Measurements from ENCODE around the gene PLET1. TPM values are rescaled to one million over a fixed set of nuclear protein-coding genes. Genes with fewer than 3 reads are reported as not detected.

The PLET1 gene
- total RNA-seq, 1 experiment from 2014 or later, result not detected

GRCh38 chr11:112281726-112282125 is 21.1 kb upstream of the PLET1 start:
- H3K36me3 ChIP-seq (ENCODE audit: control insufficient read depth in 1 of 2, insufficient read depth in 2 of 2, low read length in 2 of 2), result no peaks in the 10 kb centered on the region
- H2AFZ ChIP-seq (ENCODE audit: low read depth, low read length, poor library complexity, severe bottlenecking), result no peak overlapping the region
- H3K27ac ChIP-seq (ENCODE audit: low read depth, low read length), result no peak overlapping the region
- ChIA-PET RAD21 (ENCODE audit: low non-redundant PET in 1 of 2, low total read pairs in 2 of 2, uncharacterized antibody in 2 of 2, unreplicated experiment in 2 of 2) (no interaction called here), POLR2A (no interaction called here), CTCF (interaction anchor here (0.5 to 6.5 kb wide), 3 partner anchors 62 to 350 kb away, joined by 3 to 73 read pairs (median 7); no protein-coding TSS in a partner anchor)
- no TSS peak for BruUV-seq (replicated peaks)
- H3K9me2 ChIP-seq (ENCODE audit: insufficient read depth), result no peaks in the 10 kb centered on the region
- H3K4me3 ChIP-seq (replicated peaks in 1 of 2; ENCODE audit: low read depth in 1 of 2, low read length in 2 of 2), result no peak overlapping the region
- peaks cover 0 to 5% of the 10 kb centered on the region in 2 experiments; a peak in 2 of 4 replicates for H3K4me1 ChIP-seq (ENCODE audit: control insufficient read depth in 1 of 2, insufficient read depth in 2 of 2, low read length in 2 of 2)
- no peak for TF ChIP-seq MAX (IDR thresholded peaks at IDR 0.05)
- no peak for TF ChIP-seq POLR2AphosphoS5 (IDR thresholded peaks at IDR 0.05; ENCODE audit: low read depth, low read length)
- TF ChIP-seq RAD21 (IDR thresholded peaks at IDR 0.05; ENCODE audit: low read depth), result no peak
- TF ChIP-seq SP1 (IDR thresholded peaks at IDR 0.05; ENCODE audit: low read depth), result no peak
- TF ChIP-seq CBX3 (IDR thresholded peaks at IDR 0.05; ENCODE audit: low read depth), result no peak
- no peak for TF ChIP-seq EGR1 (IDR thresholded peaks at IDR 0.05; ENCODE audit: low read depth)
- no peak for TF ChIP-seq EZH2 (IDR thresholded peaks at IDR 0.05)
- TF ChIP-seq CEBPB (IDR thresholded peaks at IDR 0.05; ENCODE audit: low read depth), result no peak
- TF ChIP-seq CTCF (IDR thresholded peaks at IDR 0.05 in 2 of 3, conservative IDR thresholded peaks at IDR 0.05 in 1 of 3; ENCODE audit: borderline replicate concordance in 1 of 3, insufficient read depth in 1 of 3, low read depth in 2 of 3, low read length in 2 of 3), result no peak
- TF ChIP-seq SRF (IDR thresholded peaks at IDR 0.05; ENCODE audit: low read depth), result no peak
- no peak for TF ChIP-seq ELF1 (IDR thresholded peaks at IDR 0.05; ENCODE audit: borderline replicate concordance, low read depth)
- no peak for TF ChIP-seq JUND (IDR thresholded peaks at IDR 0.05)
- TF ChIP-seq SIN3A (IDR thresholded peaks at IDR 0.05; ENCODE audit: low read depth), result no peak
- TF ChIP-seq POLR2A (IDR thresholded peaks at IDR 0.05; ENCODE audit: borderline replicate concordance, extremely low read depth, insufficient read depth, insufficient read length), result no peak
- TF ChIP-seq TCF7L2 (IDR thresholded peaks at IDR 0.05; ENCODE audit: borderline replicate concordance, extremely low read depth, insufficient read depth, insufficient read length), result no peak
- TF ChIP-seq ZNF274 (IDR thresholded peaks at IDR 0.05; ENCODE audit: low read depth, low read length), result no peak
- TF ChIP-seq FOSL1 (IDR thresholded peaks at IDR 0.05; ENCODE audit: low read depth), result no peak
- no peak for TF ChIP-seq ATF3 (IDR thresholded peaks at IDR 0.05)
- no peak for TF ChIP-seq ZFX (IDR thresholded peaks at IDR 0.05)
- H3K9me3 ChIP-seq (ENCODE audit: control insufficient read depth in 1 of 2, insufficient read depth in 1 of 2, low read depth in 1 of 2, low read length in 2 of 2), result no peaks in the 10 kb centered on the region
- no peak overlapping the region for H3K9ac ChIP-seq (ENCODE audit: low read length)
- no peaks in the 10 kb centered on the region for H3K79me2 ChIP-seq (ENCODE audit: insufficient read depth, low read length)
- DNase-seq (ENCODE audit: low read depth, low spot score) (no peak), ATAC-seq (no peak)
- no peak overlapping the region for H3K4me2 ChIP-seq (ENCODE audit: low read length)
- intact Hi-C loops (cut with micrococcal nuclease), result loop anchor here (5.0 kb wide), 1 partner anchor 194 kb away; the partner anchor contains the start of genes SDHD and TIMM8B
- no peaks in the 10 kb centered on the region for H4K20me1 ChIP-seq (ENCODE audit: insufficient read depth)
- H3K27me3 ChIP-seq (ENCODE audit: insufficient read depth, low read length), result no peaks in the 10 kb centered on the region

All from HCT116 (cell line).